ENCODE results near the gene KRTAP3-3.

DNA sequence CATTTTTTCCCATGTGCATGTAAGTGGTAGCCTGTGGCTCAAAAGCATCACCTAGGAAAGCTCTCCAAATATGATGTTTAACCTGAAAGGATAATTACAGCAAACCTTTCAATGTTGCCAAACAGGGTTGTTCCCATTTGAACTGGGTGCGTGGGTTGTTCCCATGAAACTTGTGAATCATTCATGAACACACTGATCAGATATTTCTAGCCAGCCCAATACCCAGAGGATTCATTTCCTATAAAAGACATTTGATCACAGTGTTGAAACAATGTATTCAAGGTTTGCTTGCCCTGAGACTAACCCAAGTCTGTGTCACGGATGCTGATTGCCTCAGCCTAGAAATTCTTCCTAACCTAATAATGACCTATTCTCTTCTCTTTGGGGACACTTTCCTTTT, 40.1 kb downstream of the KRTAP3-3 start:
- TF ChIP-seq, protein P1, sequence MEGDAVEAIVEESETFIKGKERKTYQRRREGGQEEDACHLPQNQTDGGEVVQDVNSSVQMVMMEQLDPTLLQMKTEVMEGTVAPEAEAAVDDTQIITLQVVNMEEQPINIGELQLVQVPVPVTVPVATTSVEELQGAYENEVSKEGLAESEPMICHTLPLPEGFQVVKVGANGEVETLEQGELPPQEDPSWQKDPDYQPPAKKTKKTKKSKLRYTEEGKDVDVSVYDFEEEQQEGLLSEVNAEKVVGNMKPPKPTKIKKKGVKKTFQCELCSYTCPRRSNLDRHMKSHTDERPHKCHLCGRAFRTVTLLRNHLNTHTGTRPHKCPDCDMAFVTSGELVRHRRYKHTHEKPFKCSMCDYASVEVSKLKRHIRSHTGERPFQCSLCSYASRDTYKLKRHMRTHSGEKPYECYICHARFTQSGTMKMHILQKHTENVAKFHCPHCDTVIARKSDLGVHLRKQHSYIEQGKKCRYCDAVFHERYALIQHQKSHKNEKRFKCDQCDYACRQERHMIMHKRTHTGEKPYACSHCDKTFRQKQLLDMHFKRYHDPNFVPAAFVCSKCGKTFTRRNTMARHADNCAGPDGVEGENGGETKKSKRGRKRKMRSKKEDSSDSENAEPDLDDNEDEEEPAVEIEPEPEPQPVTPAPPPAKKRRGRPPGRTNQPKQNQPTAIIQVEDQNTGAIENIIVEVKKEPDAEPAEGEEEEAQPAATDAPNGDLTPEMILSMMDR (IDR thresholded peaks at IDR 0.05; ENCODE audit: low read length): no peak
- TF ChIP-seq EZH2 (optimal IDR thresholded peaks at IDR 0.05; ENCODE audit: low read depth, low read length) (no peak), EZH2phosphoT487 (IDR thresholded peaks at IDR 0.05; ENCODE audit: low read length) (no peak)
